Natural killer cell (primary cell): ENCODE measurements around the gene CD2BP2. TPM values are rescaled to one million over a fixed set of nuclear protein-coding genes. Genes with fewer than 3 reads are reported as not detected.

Experiments
- ATAC-seq, 3 donors: fragments of 150-1000 bp in 2 of 3; fragments of 200-7000 bp in 1 of 3; cut with Tn5 transposase; 1 replicate in 1 of 3; 2 replicates in 2 of 3; pipeline ENCODE4 v1.10.0; 2021; ENCODE audit warnings: mild to moderate bottlenecking in 2 of 3, moderate library complexity in 2 of 3
- DNase-seq, 2 donors: peaks; one replicate each; pipeline versions ENCODE4 v3.0.0 to v3.0.0-alpha.2; 2013 to 2021; ENCODE audit warnings: mixed read lengths in 1 of 2
- H3K27ac ChIP-seq: one replicate; pipeline ENCODE4 v1.5.1; 2013; ENCODE audit warnings: mild to moderate bottlenecking, low read length
- H3K27me3 ChIP-seq: one replicate; pipeline ENCODE4 v1.6.1; 2013; ENCODE audit warnings: low read length; ENCODE audit not compliant: control insufficient read depth, insufficient read depth
- H3K36me3 ChIP-seq: one replicate; pipeline ENCODE4 v1.6.1; 2013; ENCODE audit warnings: low read length; ENCODE audit not compliant: control insufficient read depth, insufficient read depth
- H3K4me1 ChIP-seq: one replicate; pipeline ENCODE4 v1.6.1; 2013; ENCODE audit warnings: low read length; ENCODE audit not compliant: control insufficient read depth, insufficient read depth
- H3K4me3 ChIP-seq: one replicate; pipeline ENCODE4 v1.5.1; 2013; ENCODE audit warnings: low read length
- H3K9me3 ChIP-seq: one replicate; pipeline ENCODE4 v1.6.1; 2013; ENCODE audit warnings: low read length; ENCODE audit not compliant: control insufficient read depth, insufficient read depth
- H3K27ac Mint-ChIP-seq, 2 donors: one replicate each; pipeline ENCODE4 v1.8.0; 2022; ENCODE audit warnings: mild to moderate bottlenecking in 2 of 2, mixed read lengths in 2 of 2, moderate library complexity in 1 of 2
- H3K27me3 Mint-ChIP-seq, 2 donors: one replicate each; pipeline ENCODE4 v1.8.0; 2022; ENCODE audit warnings: low read depth in 2 of 2, mixed read lengths in 2 of 2
- H3K36me3 Mint-ChIP-seq: one replicate; pipeline ENCODE4 v1.8.0; 2022; ENCODE audit warnings: mixed read lengths
- H3K4me1 Mint-ChIP-seq, 2 donors: one replicate each; pipeline ENCODE4 v1.8.0; 2022; ENCODE audit warnings: mixed read lengths in 2 of 2
- H3K4me3 Mint-ChIP-seq: one replicate; pipeline ENCODE4 v1.8.0; 2022; ENCODE audit warnings: mild to moderate bottlenecking, moderate library complexity, mixed read lengths
- H3K9me3 Mint-ChIP-seq, 2 donors: one replicate each; pipeline ENCODE4 v1.8.0; 2022; ENCODE audit warnings: mixed read lengths in 2 of 2
- WGBS: methylation state at CpG from one replicate; pipeline ENCODE4 v1.1.7; 2013; ENCODE audit warnings: missing lambda C conversion rate; ENCODE audit not compliant: insufficient coverage; 5-methylcytosine and 5-hydroxymethylcytosine counted together
- intact Hi-C: fragments of 100-400 bp; cut with micrococcal nuclease; formaldehyde crosslinking; loops from one replicate; pipeline ENCODE4 v1.14.2; 2022
- total RNA-seq, 4 donors: library from RNA; stranded (reverse); fragments of 120-200 nt in 1 of 4; gene quantifications; one replicate each; pipeline versions ENCODE4 v1.2.3 to v1.2.4, GENCODE V29; 2013 to 2022
- TF ChIP-seq, protein P1 (sequence below): fragments of 200-600 bp; IDR thresholded peaks from one replicate; pipeline ENCODE4 v1.8.0; 2022; ENCODE audit warnings: antibody characterized with exemption

CD2BP2 gene
- total RNA-seq, 3 donors from 2014 or later (not counting 1 experiment from before 2014, with no cell fraction given), result 79.5 to 104 (median 87.7) TPM

DNA sequence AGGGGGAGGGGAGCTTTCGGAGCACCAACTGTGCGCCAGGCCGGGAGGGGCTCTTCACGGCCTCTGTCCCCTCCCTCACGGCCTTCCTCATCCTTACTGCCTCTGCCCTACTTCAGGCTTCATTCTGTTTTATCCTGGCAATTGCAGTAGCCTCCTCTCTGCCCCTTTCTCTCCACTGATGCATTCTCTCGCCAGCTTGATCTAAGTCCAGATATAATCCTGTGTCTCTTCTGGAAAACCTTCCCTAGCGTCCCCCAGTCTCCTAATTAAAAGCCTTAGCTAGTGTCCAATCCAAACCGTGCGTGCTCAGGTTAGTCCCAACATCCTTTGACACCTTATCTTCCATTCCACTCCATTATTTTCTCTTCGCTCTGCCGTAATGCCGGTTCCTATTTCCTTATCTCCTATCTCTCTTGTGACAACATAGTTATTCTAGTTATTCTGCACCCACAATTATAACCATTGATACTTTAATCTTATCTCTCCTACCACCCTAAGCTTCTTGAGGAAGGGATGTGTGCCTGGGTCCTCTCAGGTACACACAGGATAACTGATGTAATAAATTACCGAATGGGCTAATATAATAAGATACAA, 41.0 kb upstream of the CD2BP2 start:
- no peaks in the 10 kb centered on the region for H3K36me3 Mint-ChIP-seq
- peak overlapping the region in 1 of 2 donors; percentile 22 for H3K27ac Mint-ChIP-seq
- peaks cover 64% of the 10 kb centered on the region for H3K4me1 ChIP-seq
- no peak overlapping the region for H3K27ac ChIP-seq
- peak in 1 of 3 donors; percentile 3 for ATAC-seq
- WGBS, result 23% methylated on average over 12 of the region's 13 CpGs
- H3K4me1 Mint-ChIP-seq, result peaks cover 33 to 55% of the 10 kb centered on the region in 2 donors
- H3K9me3 ChIP-seq, result no peaks in the 10 kb centered on the region
- peak overlapping the region; percentile 78 for H3K4me3 Mint-ChIP-seq
- H3K27me3 Mint-ChIP-seq, result no peaks in the 10 kb centered on the region
- no peak for DNase-seq
- intact Hi-C loops, result loop anchor here (2.0 kb wide), 1 partner anchor 45 kb away; no protein-coding TSS in a partner anchor
- H3K9me3 Mint-ChIP-seq, result no peaks in the 10 kb centered on the region
- TF ChIP-seq, protein P1, sequence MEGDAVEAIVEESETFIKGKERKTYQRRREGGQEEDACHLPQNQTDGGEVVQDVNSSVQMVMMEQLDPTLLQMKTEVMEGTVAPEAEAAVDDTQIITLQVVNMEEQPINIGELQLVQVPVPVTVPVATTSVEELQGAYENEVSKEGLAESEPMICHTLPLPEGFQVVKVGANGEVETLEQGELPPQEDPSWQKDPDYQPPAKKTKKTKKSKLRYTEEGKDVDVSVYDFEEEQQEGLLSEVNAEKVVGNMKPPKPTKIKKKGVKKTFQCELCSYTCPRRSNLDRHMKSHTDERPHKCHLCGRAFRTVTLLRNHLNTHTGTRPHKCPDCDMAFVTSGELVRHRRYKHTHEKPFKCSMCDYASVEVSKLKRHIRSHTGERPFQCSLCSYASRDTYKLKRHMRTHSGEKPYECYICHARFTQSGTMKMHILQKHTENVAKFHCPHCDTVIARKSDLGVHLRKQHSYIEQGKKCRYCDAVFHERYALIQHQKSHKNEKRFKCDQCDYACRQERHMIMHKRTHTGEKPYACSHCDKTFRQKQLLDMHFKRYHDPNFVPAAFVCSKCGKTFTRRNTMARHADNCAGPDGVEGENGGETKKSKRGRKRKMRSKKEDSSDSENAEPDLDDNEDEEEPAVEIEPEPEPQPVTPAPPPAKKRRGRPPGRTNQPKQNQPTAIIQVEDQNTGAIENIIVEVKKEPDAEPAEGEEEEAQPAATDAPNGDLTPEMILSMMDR, result no peak
- H3K27me3 ChIP-seq, result no peaks in the 10 kb centered on the region
- H3K36me3 ChIP-seq, result no peaks in the 10 kb centered on the region
- H3K4me3 ChIP-seq, result peak overlapping the region; percentile 52

DNA sequence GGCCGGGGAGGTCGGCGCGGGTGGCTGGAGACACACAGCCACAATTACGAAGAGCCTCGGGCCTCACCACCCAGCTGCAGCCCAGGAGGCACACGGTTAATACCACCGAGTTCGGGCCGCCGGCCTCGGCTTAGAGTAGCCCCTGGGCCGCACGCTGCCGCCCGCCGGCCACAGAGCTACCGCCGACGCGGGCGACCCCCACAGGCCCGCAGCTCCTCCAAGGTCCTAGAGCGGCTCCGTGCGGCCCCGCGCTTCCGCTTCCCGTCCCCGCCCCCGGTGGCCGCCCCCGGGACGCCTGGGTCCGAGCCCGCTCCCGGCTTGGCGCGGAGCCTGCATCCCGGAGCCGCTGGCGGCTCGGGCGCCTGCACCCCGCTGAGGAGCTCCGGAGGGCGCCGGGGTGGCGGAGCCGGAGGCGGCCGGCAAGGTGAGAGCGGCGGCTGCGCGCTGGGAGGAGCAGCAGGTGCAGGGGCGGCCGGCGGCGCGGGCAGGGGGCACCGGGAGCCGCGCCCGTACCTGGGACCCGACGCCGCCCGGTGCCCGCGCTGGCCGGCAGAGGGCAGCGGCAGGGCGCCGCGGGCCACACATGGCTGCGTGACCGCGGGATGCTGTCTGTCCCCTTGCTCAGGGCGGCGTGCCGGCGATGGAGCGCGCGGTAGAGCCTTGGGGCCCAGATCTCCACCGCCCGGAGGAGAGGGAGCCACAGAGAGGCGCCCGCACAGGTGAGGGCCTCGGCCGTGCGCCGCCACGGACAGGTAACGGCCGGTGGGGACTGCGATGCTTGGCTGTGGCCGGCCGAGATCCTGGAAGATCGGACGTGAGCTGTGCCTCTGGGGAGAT, 40.3 kb upstream of the CD2BP2 start, which contains the start of gene ZNF48:
ZNF48 (plus strand) TSS at position 266 of the 837 bp plus-strand sequence; CDS start at position 641, 375 bp downstream.
- TF ChIP-seq, protein P1, result no peak
- peak within 1 kb of the TSS; percentile 52 for H3K4me3 ChIP-seq
- Mint-ChIP-seq H3K4me3 (peak within 1 kb of the TSS; percentile 92), H3K4me1 (peaks cover 33 to 48% of the 10 kb centered on the region in 2 donors), H3K9me3 (no peaks in the 10 kb centered on the region), H3K36me3 (no peaks in the 10 kb centered on the region), H3K27me3 (no peaks in the 10 kb centered on the region), H3K27ac (peak within 1 kb of the TSS; percentile 10 to 22)
- ATAC-seq, result peak; percentile 58 to 85 (median 81)
- peak within 1 kb of the TSS; percentile 25 for H3K27ac ChIP-seq
- no peaks in the 10 kb centered on the region for H3K36me3 ChIP-seq
- H3K4me1 ChIP-seq, result peaks cover 56% of the 10 kb centered on the region
- peak; percentile 51 to 74 for DNase-seq
- no peaks in the 10 kb centered on the region for H3K27me3 ChIP-seq
- intact Hi-C loops, result no loop called here
- no peaks in the 10 kb centered on the region for H3K9me3 ChIP-seq
- WGBS, result under 1% methylated on average over 102 of the region's 103 CpGs

DNA sequence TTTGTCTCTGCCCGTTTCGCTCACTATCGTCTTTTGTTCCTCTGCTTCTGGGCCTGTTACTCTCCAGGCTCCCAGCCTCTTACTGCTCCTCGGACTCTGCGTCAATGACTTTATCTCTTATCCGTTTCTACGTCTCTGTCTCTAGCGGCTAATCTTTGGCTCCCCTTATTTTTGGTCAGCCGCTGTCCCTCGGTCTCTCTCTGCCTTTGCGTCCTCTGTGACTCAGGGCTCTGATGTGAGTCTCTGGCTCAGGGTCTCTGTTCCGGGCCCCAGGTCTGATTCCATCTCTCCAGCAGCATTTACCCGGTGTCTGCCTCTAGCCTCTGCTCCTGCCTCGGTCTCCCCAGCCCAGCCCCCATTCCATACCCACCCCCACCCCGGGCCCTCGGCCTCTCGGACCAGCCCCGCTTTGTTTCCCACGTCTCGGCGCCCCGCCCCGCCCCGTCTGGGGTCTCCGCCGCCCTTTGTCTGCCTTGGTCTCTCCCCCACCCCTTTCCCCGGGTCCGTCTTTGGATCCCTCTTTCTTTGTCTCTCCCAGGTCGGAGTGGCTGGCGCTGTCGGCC, 39.6 kb upstream of the CD2BP2 start:
- 29% methylated on average over 31 of the region's 31 CpGs for whole genome bisulfite sequencing
- DNase-seq, result no peak
- Mint-ChIP-seq H3K36me3 (no peaks in the 10 kb centered on the region), H3K9me3 (no peaks in the 10 kb centered on the region), H3K4me1 (peaks cover 27 to 41% of the 10 kb centered on the region in 2 donors), H3K4me3 (peak overlapping the region; percentile 92), H3K27ac (peak overlapping the region; percentile 10 to 22), H3K27me3 (no peaks in the 10 kb centered on the region)
- Histone ChIP-seq H3K4me3 (peak overlapping the region; percentile 52), H3K4me1 (peaks cover 49% of the 10 kb centered on the region), H3K36me3 (no peaks in the 10 kb centered on the region), H3K27ac (peak overlapping the region; percentile 25), H3K27me3 (no peaks in the 10 kb centered on the region), H3K9me3 (no peaks in the 10 kb centered on the region)
- TF ChIP-seq, protein P1, result no peak
- no peak for ATAC-seq
- intact Hi-C loops, result no loop called here
